Mesendoderm (in vitro differentiated cells): ENCODE results near the gene SPATA6.
"Not testable (repeated sequence)": the region's sequence is repeated elsewhere in the genome, so short reads cannot be mapped to it uniquely, and the experiment has no call there.

Experiments
- DNase-seq: peaks from one replicate; pipeline ENCODE4 v3.0.0; 2013
- H2AK5ac ChIP-seq: 2 replicates; pipeline ENCODE4 v1.6.1; 2013; ENCODE audit warnings: low read length, inconsistent platforms
- H2BK120ac ChIP-seq: 2 replicates; pipeline ENCODE4 v1.6.1; 2013; ENCODE audit warnings: low read depth, mild to moderate bottlenecking, low read length, moderate library complexity, mixed read lengths
- H2BK15ac ChIP-seq: replicated peaks from 2 replicates; pipeline ENCODE4 v1.6.1; 2013; ENCODE audit warnings: low read depth, mild to moderate bottlenecking, moderate library complexity
- H2BK5ac ChIP-seq: 2 replicates; pipeline ENCODE4 v1.6.1; 2013; ENCODE audit warnings: low read length, inconsistent platforms
- H3K18ac ChIP-seq: 2 replicates; pipeline ENCODE4 v1.6.1; 2013; ENCODE audit warnings: mild to moderate bottlenecking, low read length, mixed read lengths
- H3K23ac ChIP-seq: one replicate; pipeline ENCODE4 v1.6.1; 2013; ENCODE audit warnings: low read length
- H3K27ac ChIP-seq: 2 replicates; pipeline ENCODE4 v1.5.1; 2013; ENCODE audit warnings: low read depth, mild to moderate bottlenecking, inconsistent platforms, low read length, moderate library complexity
- H3K27me3 ChIP-seq: 2 replicates; pipeline ENCODE4 v1.6.1; 2013; ENCODE audit warnings: low read length, control low read depth, mild to moderate bottlenecking, inconsistent platforms; ENCODE audit not compliant: insufficient read depth, poor library complexity
- H3K36me3 ChIP-seq: 2 replicates; pipeline ENCODE4 v1.6.1; 2013; ENCODE audit warnings: low read length, inconsistent platforms; ENCODE audit not compliant: control insufficient read depth, insufficient read depth
- H3K4ac ChIP-seq: one replicate; pipeline ENCODE4 v1.6.1; 2013; ENCODE audit warnings: low read depth, mild to moderate bottlenecking, low read length, moderate library complexity
- H3K4me1 ChIP-seq: 2 replicates; pipeline ENCODE4 v1.6.1; 2013; ENCODE audit warnings: low read depth, low read length, inconsistent platforms; ENCODE audit not compliant: control insufficient read depth
- H3K4me2 ChIP-seq: 2 replicates; pipeline ENCODE4 v1.6.1; 2013; ENCODE audit warnings: low read length
- H3K4me3 ChIP-seq: 2 replicates; pipeline ENCODE4 v1.5.1; 2013; ENCODE audit warnings: mild to moderate bottlenecking, low read length
- H3K56ac ChIP-seq: one replicate; pipeline ENCODE4 v1.6.1; 2013; ENCODE audit warnings: low read length
- H3K79me1 ChIP-seq: 2 replicates; pipeline ENCODE4 v1.6.1; 2013; ENCODE audit warnings: low read length, inconsistent platforms
- H3K79me2 ChIP-seq: 2 replicates; pipeline ENCODE4 v1.6.1; 2013; ENCODE audit warnings: mild to moderate bottlenecking, low read length; ENCODE audit not compliant: control insufficient read depth, insufficient read depth
- H3K9ac ChIP-seq: 2 replicates; pipeline ENCODE4 v1.6.1; 2013; ENCODE audit warnings: low read length, inconsistent platforms
- H4K5ac ChIP-seq: one replicate; pipeline ENCODE4 v1.6.1; 2013; ENCODE audit warnings: low read length
- H4K8ac ChIP-seq: one replicate; pipeline ENCODE4 v1.6.1; 2013; ENCODE audit warnings: low read depth, mild to moderate bottlenecking, control low read depth, low read length, moderate library complexity
- whole genome bisulfite sequencing: extraction: QIAGEN DNeasy Blood & Tissue Kit; methylation state at CpG from one replicate; pipeline ENCODE4 v1.1.7; 2013; ENCODE audit warnings: low lambda C conversion rate, missing lambda C conversion rate; ENCODE audit not compliant: insufficient coverage; ENCODE audit errors: extremely low coverage; 5-methylcytosine and 5-hydroxymethylcytosine counted together

Gene SPATA6

GRCh38 chr1:48285525-48285924 lies 186.5 kb downstream of the SPATA6 start:
- H4K8ac ChIP-seq = no peak overlapping the region
- no peak overlapping the region for H3K56ac ChIP-seq
- no peaks in the 10 kb centered on the region for H3K27me3 ChIP-seq
- H3K4ac ChIP-seq = no peak overlapping the region
- H3K4me3 ChIP-seq = no peak overlapping the region
- H3K9ac ChIP-seq = no peak overlapping the region
- no peak overlapping the region for H2BK15ac ChIP-seq
- H2BK5ac ChIP-seq = no peak overlapping the region
- H3K79me2 ChIP-seq = no peaks in the 10 kb centered on the region
- no peak for DNase-seq
- no peak overlapping the region for H3K27ac ChIP-seq
- H3K23ac ChIP-seq = no peak overlapping the region
- H3K4me2 ChIP-seq = no peak overlapping the region
- H2BK120ac ChIP-seq = no peak overlapping the region
- WGBS = no CpG with 5 or more reads among the region's 3 CpGs
- H3K4me1 ChIP-seq = no peaks in the 10 kb centered on the region
- H4K5ac ChIP-seq = no peak overlapping the region
- no peaks in the 10 kb centered on the region for H3K36me3 ChIP-seq
- no peak overlapping the region for H3K18ac ChIP-seq
- no peak overlapping the region for H2AK5ac ChIP-seq
- H3K79me1 ChIP-seq = no peaks in the 10 kb centered on the region

GRCh38 chr1:48284696-48285420 lies 187.1 kb downstream of the SPATA6 start:
- H3K4ac ChIP-seq, H3K18ac ChIP-seq, H2AK5ac ChIP-seq, H3K27me3 ChIP-seq, H3K4me3 ChIP-seq, H2BK15ac ChIP-seq, H4K5ac ChIP-seq, H3K56ac ChIP-seq, H3K79me1 ChIP-seq, H3K4me2 ChIP-seq, H3K79me2 ChIP-seq, H3K36me3 ChIP-seq, H3K23ac ChIP-seq, H3K27ac ChIP-seq, H4K8ac ChIP-seq, H2BK5ac ChIP-seq, H2BK120ac ChIP-seq, H3K4me1 ChIP-seq, H3K9ac ChIP-seq: not testable (repeated sequence)
- no CpG with 5 or more reads among the region's 10 CpGs for WGBS
- peak; percentile 32 for DNase-seq

GRCh38 chr1:48282329-48282728 lies 189.7 kb downstream of the SPATA6 start:
- not testable (repeated sequence) for H3K56ac ChIP-seq, H4K8ac ChIP-seq, H4K5ac ChIP-seq, H3K79me1 ChIP-seq, H3K4me1 ChIP-seq, H3K4me2 ChIP-seq, H2BK15ac ChIP-seq, H3K4me3 ChIP-seq, H3K27ac ChIP-seq, H3K18ac ChIP-seq, H3K4ac ChIP-seq, H3K79me2 ChIP-seq, H3K23ac ChIP-seq, H2BK120ac ChIP-seq, H2BK5ac ChIP-seq, H2AK5ac ChIP-seq, DNase-seq, H3K9ac ChIP-seq, H3K36me3 ChIP-seq, H3K27me3 ChIP-seq

GRCh38 chr1:48277437-48277836 lies 194.6 kb downstream of the SPATA6 start:
- no CpG with 5 or more reads among the region's 10 CpGs for WGBS

GRCh38 chr1:48266576-48266975 lies 205.4 kb downstream of the SPATA6 start:
- no peak overlapping the region for H4K8ac ChIP-seq
- H2BK120ac ChIP-seq = no peak overlapping the region
- H3K79me2 ChIP-seq = no peaks in the 10 kb centered on the region
- H3K4me2 ChIP-seq = no peak overlapping the region
- H3K27ac ChIP-seq = no peak overlapping the region
- no peak overlapping the region for H3K18ac ChIP-seq
- H2BK15ac ChIP-seq = no peak overlapping the region
- no peak for DNase-seq
- WGBS = no CpG with 5 or more reads among the region's 2 CpGs
- no peak overlapping the region for H3K4me3 ChIP-seq
- H2BK5ac ChIP-seq = no peak overlapping the region
- H3K56ac ChIP-seq = no peak overlapping the region
- H4K5ac ChIP-seq = no peak overlapping the region
- H3K79me1 ChIP-seq = no peaks in the 10 kb centered on the region
- H2AK5ac ChIP-seq = no peak overlapping the region
- H3K9ac ChIP-seq = no peak overlapping the region
- H3K4me1 ChIP-seq = no peaks in the 10 kb centered on the region
- no peaks in the 10 kb centered on the region for H3K36me3 ChIP-seq
- H3K27me3 ChIP-seq = no peaks in the 10 kb centered on the region
- no peak overlapping the region for H3K23ac ChIP-seq
- H3K4ac ChIP-seq = no peak overlapping the region

More at GRCh38 chr1:48277437-48277836, 194.6 kb downstream of the SPATA6 start:
- not testable (repeated sequence) for H4K8ac ChIP-seq, H2BK15ac ChIP-seq, H3K18ac ChIP-seq, H3K9ac ChIP-seq, H3K4ac ChIP-seq, H2BK120ac ChIP-seq, H3K36me3 ChIP-seq, H3K79me2 ChIP-seq, H3K4me3 ChIP-seq, H3K4me2 ChIP-seq, H3K27ac ChIP-seq, H2BK5ac ChIP-seq, H3K23ac ChIP-seq, H4K5ac ChIP-seq, H3K27me3 ChIP-seq, H3K56ac ChIP-seq, H2AK5ac ChIP-seq, H3K4me1 ChIP-seq, H3K79me1 ChIP-seq, DNase-seq

GRCh38 chr1:48263041-48263440 lies 209.0 kb downstream of the SPATA6 start:
- Histone ChIP-seq H3K27me3 (no peaks in the 10 kb centered on the region), H3K4me1 (no peaks in the 10 kb centered on the region), H3K79me2 (no peaks in the 10 kb centered on the region), H2BK5ac (no peak overlapping the region), H3K9ac (no peak overlapping the region), H3K56ac (no peak overlapping the region), H3K79me1 (no peaks in the 10 kb centered on the region), H3K27ac (no peak overlapping the region), H2AK5ac (no peak overlapping the region), H4K8ac (no peak overlapping the region), H3K23ac (no peak overlapping the region), H3K36me3 (no peaks in the 10 kb centered on the region), H3K18ac (no peak overlapping the region), H2BK15ac (no peak overlapping the region), H3K4me2 (no peak overlapping the region), H3K4ac (no peak overlapping the region), H3K4me3 (no peak overlapping the region), H4K5ac (no peak overlapping the region), H2BK120ac (no peak overlapping the region)
- WGBS = no CpG with 5 or more reads among the region's 1 CpG
- DNase-seq = no peak
